ENCODE measurements around the gene DAPK1.

DAPK1 gene

GRCh38 chr9:87595610-87596009, 97.9 kb downstream of the DAPK1 start:
- DNase-seq = no peak

GRCh38 chr9:87596862-87597261, 99.2 kb downstream of the DAPK1 start:
- DNase-seq = peak; percentile 46

GRCh38 chr9:87597710-87598443, 100.2 kb downstream of the DAPK1 start:
- DNase-seq = no peak

- DNase-seq = peak; percentile 92
Observed at GRCh38 chr9:87599901-87600610, 102.4 kb downstream of the DAPK1 start.

GRCh38 chr9:87601176-87601575, 103.5 kb downstream of the DAPK1 start:
- DNase-seq = no peak

GRCh38 chr9:87601595-87601994, 103.9 kb downstream of the DAPK1 start:
- no peak for DNase-seq

GRCh38 chr9:87602933-87603643, 105.4 kb downstream of the DAPK1 start:
- DNase-seq = no peak

- no peak for DNase-seq
Observed at GRCh38 chr9:87603854-87604490, 106.3 kb downstream of the DAPK1 start.

GRCh38 chr9:87604886-87605588, 107.4 kb downstream of the DAPK1 start:
- DNase-seq = no peak

- DNase-seq = no peak
Observed at GRCh38 chr9:87605676-87606075, 108.0 kb downstream of the DAPK1 start.

GRCh38 chr9:87606841-87607521, 109.3 kb downstream of the DAPK1 start:
- peak; percentile 95 for DNase-seq

- no peak for DNase-seq
Observed at GRCh38 chr9:87607859-87608258, 110.2 kb downstream of the DAPK1 start.

- DNase-seq = no peak
Observed at GRCh38 chr9:87609002-87609401, 111.3 kb downstream of the DAPK1 start.

GRCh38 chr9:87609486-87609885, 111.8 kb downstream of the DAPK1 start:
- no peak for DNase-seq

GRCh38 chr9:87610200-87611155, 112.8 kb downstream of the DAPK1 start:
- peak; percentile 63 for DNase-seq

GRCh38 chr9:87611776-87612175, 114.1 kb downstream of the DAPK1 start:
- DNase-seq = no peak

- no peak for DNase-seq
Observed at GRCh38 chr9:87612536-87612935, 114.9 kb downstream of the DAPK1 start.

GRCh38 chr9:87613265-87614111, 115.8 kb downstream of the DAPK1 start:
- no peak for DNase-seq

- DNase-seq = no peak
Observed at GRCh38 chr9:87614397-87614796, 116.7 kb downstream of the DAPK1 start.

- DNase-seq = no peak
Observed at GRCh38 chr9:87615136-87615535, 117.5 kb downstream of the DAPK1 start.

All from fibroblast of skin of back (primary cell).